Neural crest cell (in vitro differentiated cells): ENCODE results near the gene ALAD. TPM values are rescaled to one million over a fixed set of nuclear protein-coding genes. Genes with fewer than 3 reads are reported as not detected.

Source experiments
- DNase-seq: peaks from one replicate; pipeline ENCODE4 v3.0.0; 2021; ENCODE audit warnings: low read depth, mixed read lengths, low spot score
- H3K27ac Mint-ChIP-seq: one replicate; pipeline ENCODE4 v1.8.0; 2021; ENCODE audit warnings: mild to moderate bottlenecking, mixed read lengths; ENCODE audit not compliant: unreplicated experiment
- H3K27me3 Mint-ChIP-seq: 2 replicates; pipeline ENCODE4 v1.8.0; 2021; ENCODE audit warnings: low read depth, mild to moderate bottlenecking, mixed read lengths
- H3K36me3 Mint-ChIP-seq: 2 replicates; pipeline ENCODE4 v1.8.0; 2021; ENCODE audit warnings: low read depth, mild to moderate bottlenecking, mixed read lengths
- H3K4me1 Mint-ChIP-seq: 2 replicates; pipeline ENCODE4 v1.8.0; 2021; ENCODE audit warnings: mixed read lengths
- H3K4me3 Mint-ChIP-seq: one replicate; pipeline ENCODE4 v1.8.0; 2021; ENCODE audit warnings: mild to moderate bottlenecking, mixed read lengths
- H3K9me3 Mint-ChIP-seq: 2 replicates; pipeline ENCODE4 v1.8.0; 2021; ENCODE audit warnings: mixed read lengths
- total RNA-seq: library from RNA; stranded (reverse); gene quantifications from 2 replicates; pipeline ENCODE4 v1.2.1, GENCODE V29; 2021
- TF ChIP-seq, protein P1 (sequence below): fragments of 200-600 bp; sonication (generic); conservative IDR thresholded peaks from 2 replicates; pipeline ENCODE4 v1.5.0; 2021; ENCODE audit warnings: antibody characterized with exemption, mild to moderate bottlenecking

Gene ALAD
- total RNA-seq, 1 donor from 2014 or later, result 23.2 TPM

DNA sequence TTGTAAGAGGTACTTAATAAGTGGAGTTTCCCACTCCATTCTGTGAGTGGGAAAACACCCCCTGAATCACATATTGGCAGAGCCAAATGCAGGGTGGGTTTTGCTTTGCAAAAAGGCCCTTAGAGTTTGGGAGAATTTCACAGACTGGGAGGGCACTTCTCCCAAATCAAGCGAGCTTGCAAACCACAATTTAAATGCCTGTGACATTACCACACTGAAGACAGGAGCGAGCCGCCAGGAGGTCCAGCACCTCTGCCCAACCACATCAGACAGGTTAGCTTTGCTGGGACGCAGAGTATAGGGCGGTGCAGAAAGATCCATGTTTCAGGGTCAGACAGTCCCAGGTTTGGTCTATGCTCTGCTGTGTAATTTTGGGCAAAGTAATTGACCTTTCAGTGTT, 2.3 kb downstream of the ALAD start:
- peaks cover 3% of the 10 kb centered on the region for H3K36me3 Mint-ChIP-seq
- peaks cover 18% of the 10 kb centered on the region for H3K4me1 Mint-ChIP-seq
- no peaks in the 10 kb centered on the region for H3K9me3 Mint-ChIP-seq
- peak overlapping the region; percentile 92 for H3K4me3 Mint-ChIP-seq
- no peak overlapping the region for H3K27ac Mint-ChIP-seq
- no peak for DNase-seq
- TF ChIP-seq, protein P1, sequence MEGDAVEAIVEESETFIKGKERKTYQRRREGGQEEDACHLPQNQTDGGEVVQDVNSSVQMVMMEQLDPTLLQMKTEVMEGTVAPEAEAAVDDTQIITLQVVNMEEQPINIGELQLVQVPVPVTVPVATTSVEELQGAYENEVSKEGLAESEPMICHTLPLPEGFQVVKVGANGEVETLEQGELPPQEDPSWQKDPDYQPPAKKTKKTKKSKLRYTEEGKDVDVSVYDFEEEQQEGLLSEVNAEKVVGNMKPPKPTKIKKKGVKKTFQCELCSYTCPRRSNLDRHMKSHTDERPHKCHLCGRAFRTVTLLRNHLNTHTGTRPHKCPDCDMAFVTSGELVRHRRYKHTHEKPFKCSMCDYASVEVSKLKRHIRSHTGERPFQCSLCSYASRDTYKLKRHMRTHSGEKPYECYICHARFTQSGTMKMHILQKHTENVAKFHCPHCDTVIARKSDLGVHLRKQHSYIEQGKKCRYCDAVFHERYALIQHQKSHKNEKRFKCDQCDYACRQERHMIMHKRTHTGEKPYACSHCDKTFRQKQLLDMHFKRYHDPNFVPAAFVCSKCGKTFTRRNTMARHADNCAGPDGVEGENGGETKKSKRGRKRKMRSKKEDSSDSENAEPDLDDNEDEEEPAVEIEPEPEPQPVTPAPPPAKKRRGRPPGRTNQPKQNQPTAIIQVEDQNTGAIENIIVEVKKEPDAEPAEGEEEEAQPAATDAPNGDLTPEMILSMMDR, result no peak
- H3K27me3 Mint-ChIP-seq, result no peaks in the 10 kb centered on the region

DNA sequence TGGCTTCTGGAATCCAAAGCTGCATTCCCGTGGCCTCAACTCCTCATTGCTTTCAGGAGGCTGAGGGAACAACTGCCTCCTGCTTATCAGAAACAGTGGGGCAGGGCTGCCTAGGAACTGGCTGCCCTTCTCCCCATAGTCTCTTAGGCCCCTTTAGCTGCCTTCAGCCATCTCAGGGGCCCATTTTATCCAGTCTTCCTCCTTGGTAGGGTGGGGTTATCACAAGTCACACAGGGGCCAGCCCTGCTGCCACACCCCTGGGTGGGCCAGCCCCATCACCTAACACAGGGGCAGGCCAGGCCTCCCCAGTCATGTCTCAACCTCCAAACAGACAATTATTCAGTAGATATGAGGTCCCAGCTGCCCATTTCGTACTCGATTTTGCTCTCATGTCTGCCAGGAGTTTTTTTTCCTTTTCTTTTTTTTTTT, 3.9 kb downstream of the ALAD start:
- Mint-ChIP-seq H3K9me3 (no peaks in the 10 kb centered on the region), H3K36me3 (peaks cover 7% of the 10 kb centered on the region), H3K27me3 (no peaks in the 10 kb centered on the region), H3K4me1 (peaks cover 18% of the 10 kb centered on the region), H3K27ac (no peak overlapping the region), H3K4me3 (no peak overlapping the region)
- no peak for DNase-seq
- TF ChIP-seq, protein P1, result no peak

DNA sequence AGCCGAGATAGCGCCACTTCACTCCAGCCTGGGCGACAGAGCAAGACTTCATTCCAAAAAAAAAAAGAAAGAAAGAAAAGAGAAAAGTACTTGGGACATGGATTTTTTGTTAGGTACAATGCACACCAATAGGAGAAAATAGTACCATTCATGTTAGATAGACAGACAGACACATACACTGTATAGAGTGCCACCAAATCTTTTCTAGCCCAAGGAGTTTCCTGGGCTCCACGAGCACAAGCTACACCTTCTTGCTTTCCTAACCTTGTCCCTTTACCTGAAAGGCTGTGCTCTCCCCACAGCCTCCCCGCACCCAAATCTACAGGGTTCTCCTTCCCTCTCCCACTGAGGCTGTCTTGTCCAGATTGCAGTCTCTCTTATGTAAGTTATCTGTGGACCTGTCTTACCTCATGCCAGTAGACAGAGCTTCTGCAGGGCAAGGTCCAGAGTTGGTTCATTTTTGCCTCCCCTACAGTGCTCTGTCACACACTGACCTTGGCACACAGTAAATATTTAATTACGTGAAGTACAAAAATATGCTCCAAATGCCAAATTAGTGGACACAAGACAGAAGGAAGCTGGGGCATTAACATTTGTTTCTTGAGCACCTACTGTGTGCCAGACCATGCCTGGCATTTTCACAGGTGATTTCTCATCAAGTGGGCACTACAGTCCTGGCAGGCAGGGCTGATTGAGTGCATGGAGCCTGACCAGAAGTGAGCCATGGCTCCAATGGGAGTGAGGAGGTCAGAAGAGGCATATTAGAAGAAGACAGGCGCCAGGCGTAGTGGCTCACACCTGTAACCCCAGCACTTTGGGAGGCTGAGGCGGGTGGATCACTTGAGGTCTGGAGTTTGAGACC, 5.9 kb downstream of the ALAD start:
- H3K27ac Mint-ChIP-seq, result no peak overlapping the region
- H3K27me3 Mint-ChIP-seq, result no peaks in the 10 kb centered on the region
- H3K9me3 Mint-ChIP-seq, result no peaks in the 10 kb centered on the region
- H3K4me3 Mint-ChIP-seq, result no peak overlapping the region
- TF ChIP-seq, protein P1, result no peak
- H3K4me1 Mint-ChIP-seq, result peaks cover 11% of the 10 kb centered on the region
- DNase-seq, result no peak
- H3K36me3 Mint-ChIP-seq, result peaks cover 7% of the 10 kb centered on the region

DNA sequence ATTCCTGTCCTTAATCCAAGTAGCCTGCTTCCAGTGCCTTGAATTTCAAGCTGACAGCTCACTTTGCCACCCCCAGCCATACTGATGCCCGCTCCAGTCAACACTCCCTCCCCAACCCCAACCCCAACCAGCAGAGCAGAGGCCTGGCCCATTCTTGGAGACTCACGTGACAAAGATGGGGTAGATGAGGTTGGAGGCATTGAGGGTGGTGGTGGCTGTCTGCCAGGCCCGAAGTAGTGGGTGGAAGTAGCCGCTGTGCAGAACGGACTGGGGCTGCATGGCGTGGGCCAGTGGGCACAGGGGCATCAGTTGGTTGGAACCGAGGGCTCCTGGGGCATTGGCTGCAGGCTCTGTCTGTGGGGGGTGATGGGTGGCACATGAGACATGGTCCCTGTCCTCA, 7.8 kb downstream of the ALAD start:
- H3K4me3 Mint-ChIP-seq, result no peak overlapping the region
- no peaks in the 10 kb centered on the region for H3K9me3 Mint-ChIP-seq
- H3K4me1 Mint-ChIP-seq, result no peaks in the 10 kb centered on the region
- TF ChIP-seq, protein P1, result no peak
- H3K27ac Mint-ChIP-seq, result no peak overlapping the region
- H3K36me3 Mint-ChIP-seq, result peaks cover 7% of the 10 kb centered on the region
- no peak for DNase-seq
- no peaks in the 10 kb centered on the region for H3K27me3 Mint-ChIP-seq

DNA sequence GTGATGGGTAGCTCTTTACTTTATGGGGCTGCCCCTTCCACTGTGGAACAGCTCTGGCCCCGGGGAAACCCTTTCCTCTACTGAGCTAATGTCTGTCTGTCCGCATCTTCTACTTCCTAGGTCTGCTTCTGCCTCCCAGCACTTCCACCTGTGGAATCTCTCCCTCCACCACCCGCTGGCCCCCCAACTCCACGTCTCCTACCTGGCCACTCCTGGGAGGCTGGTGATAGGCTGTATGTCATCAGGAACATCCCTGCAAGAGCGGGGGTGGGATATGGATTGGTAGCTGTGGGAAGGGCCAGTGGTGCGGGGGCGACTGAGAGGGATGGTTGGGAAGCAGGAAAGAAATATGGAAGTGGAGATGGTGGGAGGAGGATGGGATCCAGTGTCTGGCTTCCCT, 9.2 kb downstream of the ALAD start:
- no peak overlapping the region for H3K27ac Mint-ChIP-seq
- no peaks in the 10 kb centered on the region for H3K27me3 Mint-ChIP-seq
- TF ChIP-seq, protein P1, result no peak
- H3K36me3 Mint-ChIP-seq, result peaks cover 15% of the 10 kb centered on the region
- no peaks in the 10 kb centered on the region for H3K4me1 Mint-ChIP-seq
- no peak overlapping the region for H3K4me3 Mint-ChIP-seq
- H3K9me3 Mint-ChIP-seq, result no peaks in the 10 kb centered on the region
- DNase-seq, result no peak
